Activated T-cell treated with anti-CD3 and anti-CD28 coated beads, Interleukin-2, amount 50 U/mL, for 72 hours (primary cell): ENCODE results near the gene PON3. TPM values are rescaled to one million over a fixed set of nuclear protein-coding genes. Genes with fewer than 3 reads are reported as not detected.

ENCODE experiments used
- total RNA-seq, 2 donors: library from RNA; stranded (reverse); gene quantifications; one replicate each; pipeline ENCODE4 v1.2.3, GENCODE V29; 2022

PON3 gene
- total RNA-seq, 2 donors from 2014 or later, result 0.31 TPM; not detected in 1

Other genes starting within 250 kb of the PON3 start
- gene PON1, start 71.8 kb downstream of the PON3 start, total RNA-seq, result under 1 TPM in 1 of 2 donors, not detected in 1; 0.65 TPM
- gene PON2, start 38.7 kb upstream of the PON3 start, total RNA-seq, result 1 to 10 TPM; 4.4 to 6.9 TPM
- not detected for gene ASB4, start 89.6 kb upstream of the PON3 start, total RNA-seq
- not detected for gene PDK4, start 200.1 kb upstream of the PON3 start, total RNA-seq